Hepatocyte (in vitro differentiated cells): ENCODE data around the gene PRDM15.

ENCODE experiments used
- CTCF ChIP-seq: fragments of 200-600 bp; sonication (generic); IDR thresholded peaks from 2 replicates; pipeline ENCODE4 v1.5.1; 2016; ENCODE audit warnings: antibody characterized with exemption, mild to moderate bottlenecking; ENCODE audit not compliant: poor library complexity
- EZH2 ChIP-seq: fragments of 200-600 bp; sonication (generic); IDR thresholded peaks from 2 replicates; pipeline ENCODE4 v1.6.1; 2016; ENCODE audit warnings: antibody characterized with exemption, mild to moderate bottlenecking, borderline replicate concordance
- EZH2phosphoT487 ChIP-seq: fragments of 200-600 bp; sonication (generic); IDR thresholded peaks from one replicate; pipeline ENCODE4 v1.6.1; 2018; ENCODE audit warnings: antibody characterized with exemption, mild to moderate bottlenecking, low read depth, moderate library complexity; ENCODE audit not compliant: unreplicated experiment, severe bottlenecking

- TF ChIP-seq CTCF = no peak
- no peak for TF ChIP-seq EZH2phosphoT487
- no peak for TF ChIP-seq EZH2
Observed at GRCh38 chr21:41802684-41803083, 76.5 kb downstream of the PRDM15 start.
